DND-41 (cell line): Measurements from ENCODE around the gene KAT6B.
"Not testable (repeated sequence)": the region's sequence is repeated elsewhere in the genome, so short reads cannot be mapped to it uniquely, and the experiment has no call there.

Experiments
- ATAC-seq: fragments of 200-7000 bp; cut with Tn5 transposase; 3 replicates; pipeline ENCODE4 v1.9.1; 2021; ENCODE audit warnings: low read depth; ENCODE audit not compliant: insufficient read depth
- DNase-seq: peaks from one replicate; pipeline ENCODE4 v3.0.0-alpha.2; 2020
- H2AFZ ChIP-seq: 2 replicates; pipeline ENCODE4 v1.6.0; 2012; ENCODE audit warnings: low read depth, low read length
- H3K27ac ChIP-seq: 2 replicates; pipeline ENCODE4 v1.5.1; 2012; ENCODE audit warnings: low read length, inconsistent platforms
- H3K27me3 ChIP-seq: fragments of 200-600 bp; sonication (generic); 2 replicates; pipeline ENCODE4 v1.6.0; 2012; ENCODE audit warnings: low read length, mild to moderate bottlenecking, inconsistent platforms; ENCODE audit not compliant: insufficient read depth, poor library complexity
- H3K36me3 ChIP-seq: 2 replicates; pipeline ENCODE4 v1.5.1; 2012; ENCODE audit warnings: low read length, inconsistent platforms; ENCODE audit not compliant: insufficient read depth
- H3K4me1 ChIP-seq: 2 replicates; pipeline ENCODE4 v1.5.1; 2012; ENCODE audit warnings: mild to moderate bottlenecking, low read length; ENCODE audit not compliant: insufficient read depth
- H3K4me2 ChIP-seq: 2 replicates; pipeline ENCODE4 v1.6.0; 2012; ENCODE audit warnings: mild to moderate bottlenecking, moderate library complexity, low read length, inconsistent platforms; ENCODE audit not compliant: insufficient read depth
- H3K4me3 ChIP-seq, 2 experiments: fragments of 200-600 bp in 1 of 2; shearing (Covaris generic) in 1 of 2; 2 replicates each; pipeline ENCODE4 v1.5.1; 2012 to 2016; ENCODE audit warnings: inconsistent platforms in 2 of 2, low read length in 2 of 2, mild to moderate bottlenecking in 2 of 2, low read depth in 1 of 2, moderate library complexity in 1 of 2
- H3K79me2 ChIP-seq: 2 replicates; pipeline ENCODE4 v1.6.0; 2012; ENCODE audit warnings: low read length, inconsistent platforms; ENCODE audit not compliant: insufficient read depth
- H3K9ac ChIP-seq: 2 replicates; pipeline ENCODE4 v1.6.0; 2012; ENCODE audit warnings: low read depth, mild to moderate bottlenecking, inconsistent platforms, low read length, moderate library complexity
- H3K9me3 ChIP-seq: 2 replicates; pipeline ENCODE4 v1.5.1; 2012; ENCODE audit warnings: low read length, moderate library complexity, mild to moderate bottlenecking, inconsistent platforms; ENCODE audit not compliant: insufficient read depth, severe bottlenecking
- H4K20me1 ChIP-seq: 2 replicates; pipeline ENCODE4 v1.6.0; 2012; ENCODE audit warnings: low read length; ENCODE audit not compliant: insufficient read depth
- EZH2 ChIP-seq: IDR thresholded peaks from 3 replicates; pipeline ENCODE4 v1.6.1; 2012; ENCODE audit warnings: borderline replicate concordance, low read depth, mild to moderate bottlenecking, moderate library complexity, low read length, inconsistent platforms; ENCODE audit not compliant: severe bottlenecking
- TF ChIP-seq, protein P1 (sequence below): IDR thresholded peaks from 2 replicates; pipeline ENCODE4 v1.5.1; 2012; ENCODE audit warnings: borderline replicate concordance, low read length, moderate library complexity, mild to moderate bottlenecking; ENCODE audit not compliant: poor library complexity, severe bottlenecking; ENCODE audit errors: extremely low read depth

Gene KAT6B

GRCh38 chr10:75049316-75050148, 223.1 kb downstream of the KAT6B start:
- no peaks in the 10 kb centered on the region for H3K4me1 ChIP-seq
- no peak overlapping the region for H3K4me3 ChIP-seq
- H4K20me1 ChIP-seq: no peaks in the 10 kb centered on the region
- ATAC-seq: no peak
- TF ChIP-seq EZH2: no peak
- TF ChIP-seq, protein P1, sequence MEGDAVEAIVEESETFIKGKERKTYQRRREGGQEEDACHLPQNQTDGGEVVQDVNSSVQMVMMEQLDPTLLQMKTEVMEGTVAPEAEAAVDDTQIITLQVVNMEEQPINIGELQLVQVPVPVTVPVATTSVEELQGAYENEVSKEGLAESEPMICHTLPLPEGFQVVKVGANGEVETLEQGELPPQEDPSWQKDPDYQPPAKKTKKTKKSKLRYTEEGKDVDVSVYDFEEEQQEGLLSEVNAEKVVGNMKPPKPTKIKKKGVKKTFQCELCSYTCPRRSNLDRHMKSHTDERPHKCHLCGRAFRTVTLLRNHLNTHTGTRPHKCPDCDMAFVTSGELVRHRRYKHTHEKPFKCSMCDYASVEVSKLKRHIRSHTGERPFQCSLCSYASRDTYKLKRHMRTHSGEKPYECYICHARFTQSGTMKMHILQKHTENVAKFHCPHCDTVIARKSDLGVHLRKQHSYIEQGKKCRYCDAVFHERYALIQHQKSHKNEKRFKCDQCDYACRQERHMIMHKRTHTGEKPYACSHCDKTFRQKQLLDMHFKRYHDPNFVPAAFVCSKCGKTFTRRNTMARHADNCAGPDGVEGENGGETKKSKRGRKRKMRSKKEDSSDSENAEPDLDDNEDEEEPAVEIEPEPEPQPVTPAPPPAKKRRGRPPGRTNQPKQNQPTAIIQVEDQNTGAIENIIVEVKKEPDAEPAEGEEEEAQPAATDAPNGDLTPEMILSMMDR: no peak
- no peak overlapping the region for H2AFZ ChIP-seq
- no peak for DNase-seq
- no peak overlapping the region for H3K9ac ChIP-seq
- H3K36me3 ChIP-seq: no peaks in the 10 kb centered on the region
- no peaks in the 10 kb centered on the region for H3K79me2 ChIP-seq
- no peaks in the 10 kb centered on the region for H3K27me3 ChIP-seq
- H3K4me2 ChIP-seq: no peak overlapping the region
- no peak overlapping the region for H3K27ac ChIP-seq
- no peaks in the 10 kb centered on the region for H3K9me3 ChIP-seq

DNA sequence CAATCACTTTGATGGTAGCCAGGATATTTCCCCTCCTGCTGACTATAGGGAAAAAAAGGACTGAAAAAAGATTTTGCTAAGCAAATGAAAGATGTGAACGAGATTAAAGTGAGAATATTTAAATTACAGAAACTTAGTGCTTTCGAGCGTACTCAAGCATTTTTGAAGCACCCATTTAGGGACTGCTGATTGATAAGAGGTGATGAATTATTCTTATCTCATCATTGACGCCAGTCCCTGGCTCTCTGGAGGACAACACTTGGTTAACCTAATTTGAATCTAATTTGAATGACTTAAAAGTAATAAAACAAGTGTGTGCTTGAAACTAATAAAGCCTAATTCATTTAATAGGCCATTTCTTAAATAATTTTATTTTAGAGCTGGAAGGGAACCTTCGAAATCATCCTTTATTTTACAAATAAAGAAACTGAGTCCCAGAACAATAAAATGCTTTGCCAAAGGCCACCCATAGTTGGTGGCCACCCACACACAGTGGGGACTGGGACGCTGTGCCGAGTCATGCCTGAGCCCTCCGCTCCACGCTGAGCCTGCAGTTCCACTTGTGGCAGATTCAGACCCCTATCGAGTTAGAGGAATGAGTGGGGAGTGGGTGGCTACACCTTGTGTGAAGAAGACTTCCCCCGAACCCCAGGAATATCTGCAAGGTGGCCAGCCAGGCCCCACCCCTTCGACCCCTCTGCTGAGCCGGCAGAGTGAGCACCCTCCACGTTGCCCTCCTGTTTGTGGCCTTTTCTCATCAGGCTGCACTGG, 223.9 kb downstream of the KAT6B start:
- Histone ChIP-seq H3K9ac (no peak overlapping the region), H3K27me3 (no peaks in the 10 kb centered on the region), H3K79me2 (no peaks in the 10 kb centered on the region), H3K4me2 (no peak overlapping the region), H3K36me3 (no peaks in the 10 kb centered on the region), H3K9me3 (no peaks in the 10 kb centered on the region), H4K20me1 (no peaks in the 10 kb centered on the region), H2AFZ (no peak overlapping the region), H3K4me3 (no peak overlapping the region), H3K4me1 (no peaks in the 10 kb centered on the region), H3K27ac (no peak overlapping the region)
- ATAC-seq: no peak
- no peak for DNase-seq
- TF ChIP-seq EZH2: no peak
- TF ChIP-seq, protein P1: no peak

- no peaks in the 10 kb centered on the region for H3K9me3 ChIP-seq
- no peak overlapping the region for H3K27ac ChIP-seq
- no peak overlapping the region for H2AFZ ChIP-seq
- DNase-seq (no peak), ATAC-seq (no peak)
- H3K9ac ChIP-seq: no peak overlapping the region
- no peaks in the 10 kb centered on the region for H3K27me3 ChIP-seq
- TF ChIP-seq, protein P1: no peak
- TF ChIP-seq EZH2: no peak
- no peaks in the 10 kb centered on the region for H4K20me1 ChIP-seq
- no peak overlapping the region for H3K4me2 ChIP-seq
- H3K36me3 ChIP-seq: no peaks in the 10 kb centered on the region
- H3K4me1 ChIP-seq: no peaks in the 10 kb centered on the region
- H3K4me3 ChIP-seq: no peak overlapping the region
- H3K79me2 ChIP-seq: no peaks in the 10 kb centered on the region
Observed at GRCh38 chr10:75051308-75051707, 224.9 kb downstream of the KAT6B start.

GRCh38 chr10:75055896-75056406, 229.6 kb downstream of the KAT6B start:
- not testable (repeated sequence) for H3K27me3 ChIP-seq, DNase-seq, H3K27ac ChIP-seq, H3K9me3 ChIP-seq, H3K9ac ChIP-seq, H3K4me1 ChIP-seq, ATAC-seq, H2AFZ ChIP-seq, H3K36me3 ChIP-seq, H3K79me2 ChIP-seq, H3K4me2 ChIP-seq, H3K4me3 ChIP-seq, H4K20me1 ChIP-seq
